ENCODE results near the gene SEC31B.

Gene SEC31B

DNA sequence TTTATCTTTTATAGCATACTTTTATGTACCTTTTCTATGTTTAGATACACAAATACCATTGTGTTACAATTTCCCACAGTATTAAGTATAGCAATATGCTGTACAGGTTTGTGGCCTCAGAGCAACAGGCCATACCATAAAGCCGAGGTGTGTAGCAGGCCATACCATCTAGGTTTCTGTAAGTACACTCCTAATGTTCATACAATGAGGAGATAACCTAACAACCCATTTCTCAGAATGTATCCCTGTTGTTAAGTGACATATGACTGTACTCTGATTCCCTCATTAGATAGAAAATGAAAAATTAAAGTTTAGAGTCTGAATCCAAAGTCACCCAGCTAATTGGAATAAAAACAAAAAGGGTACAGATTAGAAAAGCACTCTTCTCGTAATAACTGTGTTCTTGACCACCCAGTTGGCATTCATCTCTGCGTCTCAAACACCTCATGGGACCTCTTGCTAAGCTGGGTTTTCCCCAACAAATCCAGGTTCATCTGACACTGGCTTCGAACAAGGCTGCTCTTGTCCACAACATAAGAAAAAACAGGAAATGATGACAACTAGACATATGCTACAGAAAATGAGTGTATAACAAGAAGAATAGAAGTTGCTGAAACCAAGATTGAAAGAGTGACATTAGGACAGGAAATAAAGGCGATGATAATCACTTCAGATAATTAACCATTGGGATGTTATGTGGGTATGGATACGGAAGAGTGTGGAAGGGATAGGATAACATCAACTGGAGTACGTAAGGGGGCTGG, 8.6 kb upstream of the SEC31B start:
- DNase-seq (ENCODE audit: low spot score) = no peak

DNA sequence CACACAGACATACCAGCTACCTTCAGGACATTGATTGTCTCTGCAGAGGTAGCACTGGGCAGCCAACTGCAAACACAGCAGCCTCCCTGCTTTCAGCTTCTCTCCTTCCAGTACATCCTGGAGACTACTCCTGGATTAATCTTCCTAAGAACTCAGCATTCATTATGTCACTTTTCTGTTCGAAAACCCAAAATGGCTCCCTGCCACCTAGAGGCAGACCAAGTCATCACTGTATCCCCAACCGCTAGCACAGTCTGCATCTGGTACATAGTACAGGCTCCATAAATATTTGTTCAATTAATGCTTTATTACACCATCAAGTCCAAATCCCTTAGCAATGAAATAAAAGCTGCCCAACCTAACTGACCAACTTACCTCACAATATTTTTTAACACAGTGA, 5.0 kb upstream of the SEC31B start:
- DNase-seq (ENCODE audit: low spot score) = no peak

DNA sequence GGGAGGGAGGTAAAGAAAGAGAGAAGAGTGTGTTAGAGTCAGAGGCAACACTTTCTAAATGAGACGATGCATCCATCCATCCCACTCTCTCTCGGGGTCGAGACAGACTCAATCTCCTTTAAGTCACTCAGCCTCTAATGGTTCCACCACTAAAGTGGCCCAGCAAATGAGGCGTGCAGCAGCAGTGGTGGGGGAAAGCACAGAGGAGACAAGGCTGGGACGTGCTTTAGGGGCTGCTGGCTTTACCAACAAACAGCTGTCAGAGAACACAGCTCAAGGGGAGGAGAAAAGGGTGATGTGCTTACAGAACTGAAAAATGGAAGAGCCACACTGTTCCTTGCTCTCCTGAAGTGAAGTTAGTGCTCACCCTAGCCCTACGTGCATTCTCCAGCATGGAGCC, 4.5 kb upstream of the SEC31B start:
- no peak for DNase-seq (ENCODE audit: low spot score)

DNA sequence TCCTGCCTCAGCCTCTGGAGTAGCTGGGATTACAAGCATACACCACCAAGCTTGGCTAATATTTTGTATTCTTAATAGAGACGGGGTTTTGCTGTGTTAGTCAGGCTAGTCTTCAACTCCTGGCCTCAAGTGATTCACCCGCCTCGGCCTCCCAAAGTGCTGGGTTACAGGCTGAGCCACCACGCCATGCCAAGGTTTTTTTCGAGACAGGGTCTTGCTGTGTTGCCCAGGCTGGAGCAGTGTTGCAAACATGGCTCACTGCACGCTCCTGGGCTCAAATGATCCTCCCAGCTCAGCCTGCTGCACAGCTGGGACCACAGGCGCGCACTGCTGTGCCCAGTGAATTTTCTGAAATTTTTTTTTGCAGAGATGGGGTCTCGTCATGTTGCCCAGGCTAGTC, 3.3 kb upstream of the SEC31B start:
- no peak for DNase-seq (ENCODE audit: low spot score)

DNA sequence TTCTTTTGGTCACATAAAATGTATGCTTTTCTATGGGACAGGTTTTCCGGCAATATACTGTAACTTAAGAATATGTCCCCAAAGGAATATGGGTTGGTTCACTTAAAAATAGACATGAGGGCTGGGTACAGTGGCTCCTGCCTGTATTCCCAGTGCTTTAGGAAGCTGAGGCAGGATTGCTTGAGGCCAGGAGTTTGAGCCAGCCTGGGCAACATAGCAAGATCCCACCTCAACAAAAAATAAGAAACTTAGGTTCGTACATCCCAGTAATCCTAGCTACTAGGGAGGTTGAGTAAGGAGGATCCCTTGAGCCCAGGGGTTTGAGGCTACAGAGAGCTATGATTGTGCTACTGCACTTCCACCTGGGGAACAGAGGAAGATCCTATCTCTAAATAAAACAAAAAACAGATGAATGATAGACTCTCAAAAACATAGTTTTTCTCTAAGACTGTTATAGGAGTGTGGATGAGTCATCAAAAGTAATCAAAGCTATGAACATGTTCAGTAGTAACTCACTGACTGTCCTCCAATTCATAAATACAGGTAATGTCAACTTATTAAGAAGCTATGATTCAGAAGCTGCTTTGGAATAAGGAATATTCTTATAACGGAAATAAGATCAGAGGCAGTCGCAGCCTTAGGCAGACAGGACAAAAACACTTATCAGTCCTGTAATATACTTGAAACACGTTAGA, 2.6 kb upstream of the SEC31B start:
- no peak for DNase-seq (ENCODE audit: low spot score)

DNA sequence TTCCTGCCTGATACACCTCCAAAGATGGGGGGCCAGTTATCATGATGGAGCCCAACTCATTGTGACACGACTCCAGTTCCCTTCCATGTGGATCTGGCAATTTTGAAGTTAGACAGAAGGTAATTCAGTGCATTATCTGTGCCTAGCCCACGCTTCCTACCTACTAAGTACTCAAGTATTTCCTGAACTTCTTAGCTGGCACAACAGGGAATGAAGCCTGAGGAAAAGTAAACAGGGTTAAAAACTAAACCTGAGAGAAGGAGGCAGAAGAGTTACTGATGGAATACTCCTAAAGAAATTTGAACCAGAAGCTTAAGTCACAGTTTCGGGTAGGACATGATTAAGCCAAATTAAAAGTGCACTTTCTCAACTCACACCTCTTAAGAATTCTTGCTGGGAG, 1.1 kb upstream of the SEC31B start:
- DNase-seq (ENCODE audit: low spot score) = no peak

DNA sequence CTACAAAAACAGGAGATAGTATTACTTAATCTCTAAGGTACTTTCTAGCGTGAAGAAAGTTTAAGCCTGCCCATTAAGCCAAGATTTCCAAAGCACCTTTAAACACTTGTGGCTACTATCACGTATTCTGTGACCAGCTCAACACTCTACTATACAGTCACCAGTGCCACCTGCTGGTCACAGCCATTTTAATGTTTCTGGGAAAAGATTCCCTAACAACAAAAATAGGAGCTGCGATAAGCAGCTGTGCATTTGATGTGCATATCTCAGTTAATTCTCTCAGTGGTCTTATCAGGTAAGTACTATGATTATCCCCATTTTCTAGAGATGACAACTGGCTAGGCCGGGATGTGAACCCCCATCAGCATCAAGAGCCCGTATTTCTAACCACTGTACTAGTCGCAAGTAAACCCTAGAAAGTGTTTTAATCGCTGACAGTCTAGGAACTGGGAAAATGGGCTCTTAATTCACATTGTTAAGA, 860 bp downstream of the SEC31B start:
- DNase-seq (ENCODE audit: low spot score) = peak; percentile 63

DNA sequence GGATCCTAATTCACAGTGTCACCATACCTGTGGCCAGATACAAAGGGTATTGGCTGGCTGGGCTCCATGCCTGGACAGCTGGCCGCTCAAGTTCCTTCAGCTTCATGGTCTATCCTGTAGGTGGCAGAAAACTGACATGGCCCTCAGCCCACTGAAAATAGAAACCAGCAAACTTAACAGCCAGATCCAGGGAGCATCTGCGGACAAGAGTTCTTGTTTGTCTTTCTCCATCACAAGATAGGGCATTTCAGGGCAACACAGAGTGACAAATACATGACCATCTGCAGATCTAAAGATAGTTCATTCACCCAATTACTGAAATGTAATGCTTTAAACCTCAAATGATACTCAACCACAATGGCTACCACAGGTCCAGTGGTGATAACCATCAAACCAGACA, 2.8 kb downstream of the SEC31B start:
- no peak for DNase-seq (ENCODE audit: low spot score)

DNA sequence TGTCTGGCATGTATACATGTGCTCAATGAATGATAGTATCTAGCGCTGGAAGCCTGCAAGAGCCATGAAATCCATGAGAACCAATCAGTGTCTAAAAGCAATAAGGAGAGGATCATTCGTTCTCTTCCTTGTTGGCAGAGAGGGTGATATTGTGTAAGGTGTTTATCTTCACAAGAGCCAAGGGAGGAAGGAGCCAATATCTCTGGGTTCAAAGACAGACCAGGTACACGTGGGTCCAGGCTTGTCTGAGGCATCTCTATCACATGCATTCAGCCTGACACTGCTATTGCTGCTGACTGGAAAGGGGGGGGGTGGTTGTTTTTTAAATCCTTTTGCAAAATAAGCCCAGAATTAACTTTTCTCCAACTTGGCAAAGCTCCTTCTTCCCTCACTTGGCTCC, 4.0 kb downstream of the SEC31B start:
- DNase-seq (ENCODE audit: low spot score) = no peak

DNA sequence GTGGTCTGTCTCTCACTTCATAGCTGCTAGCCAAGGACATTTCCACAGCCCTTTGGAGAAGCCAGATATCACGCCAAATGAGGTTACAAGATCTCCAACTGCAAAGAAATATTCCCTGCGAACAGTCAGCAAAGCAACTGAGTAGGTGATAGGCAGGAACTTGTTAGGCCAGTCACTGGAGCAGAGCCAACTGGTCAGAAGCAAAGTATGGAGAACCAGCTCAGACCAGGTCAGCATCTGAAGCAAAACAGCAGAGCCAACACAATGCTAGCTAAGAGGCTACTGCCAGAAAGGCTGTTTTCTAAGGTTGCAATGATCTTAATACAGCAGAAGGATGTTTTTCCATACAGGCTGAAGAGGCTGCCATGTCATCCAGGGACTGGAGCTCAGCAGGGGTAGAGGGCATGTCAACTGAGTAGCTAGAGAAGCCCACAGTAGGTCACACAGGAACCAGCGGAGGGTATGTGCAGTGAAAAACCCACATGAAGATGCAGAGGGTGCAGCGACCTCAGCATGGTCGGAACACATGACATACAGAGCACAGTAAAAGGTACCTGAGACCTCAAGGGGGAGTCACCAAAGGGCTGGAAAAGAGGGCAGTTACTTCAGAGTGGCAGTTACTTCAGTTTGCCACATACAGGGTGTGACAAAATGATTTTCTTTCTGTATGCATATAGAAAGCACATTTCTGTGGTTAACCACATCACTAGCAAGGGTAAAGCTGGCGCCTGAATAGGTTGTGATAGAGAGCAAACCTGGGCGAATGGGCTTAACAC, 8.9 kb downstream of the SEC31B start:
- no peak for DNase-seq (ENCODE audit: low spot score)

DNA sequence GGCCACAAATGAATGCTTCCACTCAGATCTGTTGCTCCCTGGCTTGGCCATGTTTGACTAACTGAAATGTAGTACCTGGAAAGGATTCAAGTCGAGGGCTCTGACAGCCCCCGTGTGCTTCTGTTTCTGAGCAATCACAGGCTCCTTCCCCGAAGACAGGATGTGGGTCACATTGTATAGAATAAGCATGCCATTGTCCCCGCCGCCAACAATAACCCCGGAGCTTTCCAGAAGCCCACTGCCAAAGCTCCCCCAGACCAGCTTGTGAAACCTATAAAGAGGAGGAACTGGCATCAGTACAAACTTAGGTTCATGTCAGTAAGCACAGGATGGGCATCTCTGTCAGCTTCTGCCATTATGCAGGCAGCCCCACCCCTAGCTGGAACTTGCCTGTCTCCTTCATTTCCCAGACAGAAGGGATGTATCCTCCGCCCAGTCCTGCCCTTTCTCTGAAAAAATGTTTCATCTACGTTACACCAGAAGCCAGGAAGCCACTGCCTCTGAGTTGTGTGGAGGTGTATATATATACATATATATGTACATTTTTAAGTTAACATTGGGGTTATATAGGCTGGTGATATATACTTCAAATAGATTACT, 10.3 kb downstream of the SEC31B start:
- no peak for DNase-seq (ENCODE audit: low spot score)

DNA sequence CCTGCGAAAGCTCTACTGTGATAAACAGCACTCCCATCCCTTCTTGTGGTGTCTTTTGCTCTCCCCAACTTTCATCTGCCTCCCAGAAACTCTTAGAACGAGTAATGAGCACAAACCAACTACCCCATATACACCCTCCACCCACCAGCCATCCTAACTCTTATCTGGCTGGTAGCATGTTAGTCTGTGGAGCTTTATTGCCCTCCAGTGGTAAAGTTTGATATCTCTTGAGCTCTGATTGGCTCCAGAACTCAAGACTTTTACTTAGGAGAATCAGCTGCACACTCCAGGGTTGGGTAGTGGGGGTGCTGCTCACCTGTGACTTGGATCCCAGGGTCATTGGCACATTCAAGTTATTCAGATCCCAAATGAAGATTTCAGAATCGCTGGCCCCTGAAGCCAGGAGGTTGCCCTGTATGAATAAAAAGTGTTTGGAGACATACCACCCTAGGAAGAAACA, 10.9 kb downstream of the SEC31B start:
- peak; percentile 57 for DNase-seq (ENCODE audit: low spot score)

DNA sequence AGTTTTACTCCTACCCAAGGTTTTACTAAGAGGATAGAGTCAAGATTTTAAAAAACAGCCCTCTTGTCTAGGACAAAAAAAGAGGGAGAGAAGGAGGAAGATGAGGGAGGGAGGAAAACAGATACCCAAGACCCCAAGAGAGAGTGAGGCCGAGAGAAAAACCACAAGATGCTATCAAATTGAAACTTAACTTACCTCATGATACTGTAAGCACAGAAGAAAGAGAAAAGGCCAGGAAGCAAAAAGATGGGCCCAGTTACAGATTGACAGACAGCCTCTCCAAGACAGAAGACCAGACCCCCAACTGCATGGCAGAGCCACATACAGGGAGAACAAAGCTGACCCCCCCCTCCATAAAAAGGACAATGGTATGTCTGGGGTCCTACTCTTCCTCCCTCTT, 11.4 kb downstream of the SEC31B start:
- no peak for DNase-seq (ENCODE audit: low spot score)

DNA sequence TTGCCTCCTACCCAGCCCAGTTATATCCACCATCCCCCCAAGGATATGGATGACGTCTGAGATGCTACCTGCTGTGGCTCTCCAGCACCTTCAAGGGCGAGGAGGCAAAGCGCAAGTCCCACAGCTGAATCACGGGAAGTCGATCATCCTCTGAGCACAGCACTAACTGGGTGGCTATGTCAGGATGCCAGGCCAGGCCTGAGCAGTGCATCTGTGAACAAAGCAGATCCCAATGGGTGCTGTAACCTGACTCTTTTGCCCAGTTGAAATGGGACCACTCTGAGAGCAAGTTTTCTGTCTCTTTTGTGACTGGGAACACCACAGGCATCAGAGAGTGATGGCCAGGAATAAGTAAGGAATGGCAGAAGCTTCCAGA, 12.3 kb downstream of the SEC31B start:
- no peak for DNase-seq (ENCODE audit: low spot score)

DNA sequence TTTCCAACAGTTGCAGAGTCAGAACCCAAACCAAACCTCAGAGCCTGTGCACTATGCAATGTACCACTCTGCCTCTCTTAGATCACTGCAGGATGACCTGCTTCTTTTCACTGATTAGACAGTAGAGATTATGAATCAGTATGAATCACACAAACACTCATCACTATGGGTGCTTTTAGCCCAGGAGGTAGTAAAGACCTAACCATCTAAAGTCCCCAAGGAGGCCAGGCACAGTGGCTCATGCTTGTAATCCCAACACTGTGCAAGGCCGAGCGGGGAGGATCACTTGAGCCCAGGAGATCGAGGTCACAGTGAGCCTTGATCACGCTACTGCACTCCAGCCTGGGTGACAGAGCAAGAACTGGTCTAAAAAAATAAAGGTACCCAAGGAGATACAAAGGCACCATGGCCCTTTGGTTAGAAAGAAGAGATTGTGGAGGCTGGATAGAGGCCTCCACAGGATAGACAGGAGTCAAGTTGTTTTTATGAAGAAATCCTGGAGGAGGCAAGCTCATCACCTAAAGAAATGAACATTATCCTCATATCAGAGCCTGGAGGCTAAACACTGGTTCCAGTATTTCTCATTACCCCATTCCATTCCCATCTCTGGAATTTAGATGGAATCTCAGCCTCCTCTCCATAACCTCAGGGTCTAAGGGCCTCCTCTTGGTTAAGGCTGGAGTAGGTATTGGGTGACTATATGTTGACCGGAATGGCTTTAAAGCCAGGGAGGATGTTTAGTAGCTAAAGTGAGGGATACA, 12.9 kb downstream of the SEC31B start:
- DNase-seq (ENCODE audit: low spot score) = no peak

DNA sequence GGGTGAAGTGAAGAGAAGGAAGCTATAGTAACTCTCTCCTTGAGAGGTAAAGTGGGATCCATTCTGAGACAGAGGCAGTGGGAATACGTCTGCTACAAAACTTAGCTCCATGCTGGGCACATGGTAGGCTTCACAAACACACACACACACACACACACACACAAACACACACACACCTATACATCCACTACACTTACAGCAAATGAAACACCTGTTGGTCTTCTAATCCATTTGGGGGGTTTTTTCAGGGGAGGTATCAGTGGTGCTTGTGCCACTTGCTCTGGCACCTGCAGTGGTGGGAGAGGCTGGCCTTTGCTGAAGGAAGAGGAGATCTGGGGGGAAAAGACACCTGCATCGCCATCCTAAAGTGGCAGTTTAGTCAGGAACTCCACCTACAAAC, 14.5 kb downstream of the SEC31B start:
- DNase-seq (ENCODE audit: low spot score) = no peak

DNA sequence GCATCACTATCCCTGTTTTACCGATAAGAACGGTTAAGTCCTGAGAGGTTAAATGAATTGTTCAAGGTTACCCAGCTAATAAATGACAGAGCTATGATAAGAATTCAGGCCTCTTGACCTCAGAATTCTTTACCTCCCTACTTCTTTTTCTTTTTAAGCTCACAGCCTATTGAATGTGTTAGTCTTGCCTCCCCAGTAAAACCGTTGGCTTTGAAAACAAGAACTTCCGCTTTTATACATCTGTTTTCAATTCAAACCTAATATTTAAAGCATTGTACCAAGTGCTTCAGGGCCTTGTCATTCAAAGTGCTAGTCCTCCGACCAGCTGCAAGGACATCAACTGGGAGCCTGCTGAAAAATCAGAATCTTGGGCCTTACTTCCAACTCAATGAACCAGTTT, 15.6 kb downstream of the SEC31B start:
- DNase-seq (ENCODE audit: low spot score) = no peak

DNA sequence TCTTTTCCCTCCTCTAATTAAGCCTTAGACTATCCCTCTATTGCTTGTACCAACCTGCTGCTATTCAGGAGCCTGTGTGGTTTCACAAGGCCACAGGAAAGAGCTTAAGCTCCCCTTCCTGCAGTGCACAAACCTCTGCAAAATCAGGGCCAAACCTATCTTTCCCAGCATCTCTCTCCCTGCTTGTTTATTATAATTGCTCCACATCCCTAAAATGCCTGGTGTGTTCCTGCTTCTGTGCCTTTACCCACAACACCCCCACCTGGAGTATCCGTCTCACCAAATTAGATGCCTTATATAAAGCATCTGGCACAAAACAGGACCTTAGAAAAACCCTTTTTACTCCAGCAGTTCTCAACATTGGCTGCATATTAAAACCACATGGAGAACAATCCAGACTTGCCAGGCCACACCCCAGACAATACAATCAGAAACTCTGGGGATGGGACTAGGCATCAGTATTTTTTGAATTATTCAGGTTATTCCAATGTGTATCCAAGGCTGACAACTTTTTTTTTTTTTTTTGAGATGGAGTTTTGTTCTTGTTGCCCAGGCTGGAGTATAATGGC, 16.7 kb downstream of the SEC31B start:
- DNase-seq (ENCODE audit: low spot score) = no peak

DNA sequence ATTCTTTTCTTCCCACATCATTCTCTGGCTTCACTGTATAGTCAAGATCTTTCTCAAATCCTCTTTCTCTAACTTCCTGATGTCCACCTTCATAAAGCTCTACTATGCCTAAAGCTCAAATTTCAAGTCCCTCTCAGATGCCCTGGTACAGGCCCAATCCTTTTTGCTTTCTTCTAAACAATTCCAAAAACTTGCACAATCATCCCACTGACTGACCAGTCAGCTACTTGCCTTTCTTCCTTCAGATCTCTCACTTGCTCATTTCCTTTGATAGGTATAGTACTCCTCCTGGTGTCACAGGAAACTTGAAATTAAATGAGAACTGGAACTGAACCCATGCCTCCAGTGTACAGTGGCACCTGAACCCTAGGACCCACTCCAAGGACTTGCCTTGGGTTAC, 18.2 kb downstream of the SEC31B start:
- no peak for DNase-seq (ENCODE audit: low spot score)

DNA sequence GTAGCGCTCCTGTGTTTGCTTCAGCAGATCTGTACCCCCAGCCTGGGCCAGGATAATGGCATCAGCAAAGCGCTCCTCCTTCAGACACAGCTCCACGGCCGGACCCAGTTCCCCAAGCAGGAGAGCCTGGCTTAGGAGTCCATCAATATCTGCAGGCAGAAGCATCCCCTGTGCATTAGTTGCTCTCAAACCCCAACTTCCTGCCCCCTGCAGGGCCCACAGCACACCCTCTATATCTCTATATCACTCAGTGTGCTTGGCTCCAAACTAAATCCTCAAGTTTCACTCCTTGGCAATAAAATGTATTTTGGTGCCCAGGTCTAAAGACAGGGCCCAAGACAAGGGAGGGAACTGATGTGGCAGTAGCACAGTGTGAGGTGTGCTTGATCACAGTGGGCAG, 21.6 kb downstream of the SEC31B start:
- DNase-seq (ENCODE audit: low spot score) = no peak

DNA sequence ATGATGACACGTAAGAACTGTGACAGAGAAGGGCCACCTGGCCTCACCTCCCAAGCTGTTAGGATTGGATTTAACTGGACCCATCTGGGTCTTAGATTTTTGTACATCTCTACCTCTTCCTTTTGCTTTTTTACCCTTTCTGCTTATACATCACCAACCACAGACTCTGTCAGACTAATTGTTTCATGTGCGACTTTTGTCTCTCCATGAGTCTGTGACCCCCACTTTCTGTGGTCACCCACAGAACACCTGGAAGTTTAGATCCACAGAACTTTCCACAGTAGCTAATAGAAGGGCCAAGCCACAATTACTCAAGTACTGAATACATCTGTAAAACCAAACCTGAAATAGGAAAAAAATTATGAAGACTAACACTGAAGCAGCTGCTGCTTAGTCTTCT, 23.1 kb downstream of the SEC31B start:
- DNase-seq (ENCODE audit: low spot score) = no peak
